ENCODE results near the gene EEF1A1.
A peak's percentile ranks its signal among the peaks of the same experiment; 100 is the strongest.
"Not testable (repeated sequence)": the region's sequence is repeated elsewhere in the genome, so short reads cannot be mapped to it uniquely, and the experiment has no call there.

Gene EEF1A1

GRCh38 chr6:73520688-73521350, at the start of gene EEF1A1:
Gene EEF1A1, minus strand, starts transcription at chr6:73521032. Its CDS starts 1,006 bp downstream, at chr6:73520026.
- peak; percentile 94 for DNase-seq

- no peak for DNase-seq
Observed at GRCh38 chr6:73569121-73569520, 48.3 kb upstream of the EEF1A1 start.

DNA sequence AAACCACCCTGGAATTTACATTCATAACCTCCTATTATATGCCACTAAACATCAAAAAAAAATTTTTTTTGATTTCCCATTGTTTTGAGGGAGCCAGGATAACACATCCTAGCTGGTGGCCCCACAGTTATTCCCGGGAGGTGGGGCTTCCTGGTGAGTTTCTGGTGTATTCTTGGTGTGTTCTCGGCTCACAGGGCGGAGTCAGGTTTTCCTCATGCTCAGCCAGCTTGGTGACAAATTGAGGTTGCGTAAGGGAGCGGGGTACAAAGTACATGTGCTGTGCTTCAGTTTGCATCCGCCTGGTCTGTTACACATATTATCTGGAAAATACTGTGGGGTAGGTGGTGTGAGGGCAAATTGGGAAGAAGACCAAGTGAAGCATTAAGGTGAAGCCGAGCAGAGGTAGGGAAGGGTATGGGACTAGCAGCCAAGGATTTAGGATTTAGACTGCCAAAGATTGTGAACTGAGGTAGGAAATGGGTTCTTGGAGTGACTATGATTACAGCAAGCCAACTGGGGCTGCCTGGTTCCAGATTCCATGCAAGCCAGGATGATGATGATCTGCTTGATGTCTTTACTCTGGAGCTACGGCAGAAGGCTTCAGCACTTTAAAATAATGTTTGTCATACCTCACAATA, 46.2 kb upstream of the EEF1A1 start:
- no peak for DNase-seq

- not testable (repeated sequence) for DNase-seq
Observed at GRCh38 chr6:73566486-73566871, 45.6 kb upstream of the EEF1A1 start.

DNA sequence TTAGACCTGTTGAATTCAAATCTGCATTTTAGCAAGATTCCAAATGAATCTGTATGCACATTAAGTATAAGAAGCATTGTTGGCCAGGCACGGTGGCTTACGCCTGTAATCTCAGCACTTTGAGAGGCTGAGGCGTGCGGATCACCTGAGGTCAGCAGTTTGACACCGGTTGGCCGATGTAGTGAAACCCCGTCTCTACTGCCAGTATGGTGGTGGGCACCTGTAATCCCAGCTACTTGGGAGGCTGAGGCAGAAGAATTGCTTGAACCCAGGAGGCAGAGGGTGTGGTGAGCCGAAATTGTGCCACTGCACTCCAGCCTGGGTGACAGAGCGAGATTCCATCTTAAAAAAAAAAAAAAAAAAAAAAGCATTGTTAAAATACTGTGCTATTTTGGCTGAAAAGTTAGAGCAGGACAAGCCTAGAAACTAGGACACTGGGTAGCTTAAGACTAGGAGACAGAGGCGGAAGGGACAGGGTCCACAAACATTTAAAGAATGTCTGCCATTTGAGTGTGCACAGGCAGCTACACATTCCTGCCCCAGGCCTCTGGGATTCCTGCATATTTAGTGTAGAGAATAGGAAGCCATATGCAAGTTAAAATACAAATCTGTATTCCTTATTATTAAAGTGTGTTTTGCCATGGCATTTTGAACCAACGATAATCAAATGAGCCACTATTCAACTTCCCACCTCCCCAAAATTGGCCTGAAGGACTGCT, 45.1 kb upstream of the EEF1A1 start:
- DNase-seq: no peak

GRCh38 chr6:73564578-73565345, 43.9 kb upstream of the EEF1A1 start:
- no peak for DNase-seq

DNA sequence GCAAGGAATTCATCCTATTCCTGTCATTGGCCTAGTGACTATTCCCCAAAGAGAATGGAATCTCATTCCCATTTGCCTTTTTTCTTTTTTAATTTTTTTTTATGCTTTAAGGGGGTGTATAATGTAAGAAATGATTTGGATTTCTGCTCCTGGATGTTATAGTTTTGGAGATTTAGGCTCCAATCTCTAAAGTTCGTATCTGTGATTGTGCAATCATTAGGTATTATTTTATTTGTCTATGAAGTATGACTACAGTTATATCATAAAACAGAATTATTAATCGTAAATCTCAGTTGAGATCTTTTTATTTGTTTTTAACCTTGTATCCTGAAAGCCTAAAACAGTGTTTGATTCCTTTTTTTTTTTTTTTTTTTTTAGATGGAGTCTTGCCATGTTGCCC, 41.7 kb upstream of the EEF1A1 start:
- no peak for DNase-seq

GRCh38 chr6:73560853-73561407, 40.1 kb upstream of the EEF1A1 start:
- DNase-seq: no peak

DNA sequence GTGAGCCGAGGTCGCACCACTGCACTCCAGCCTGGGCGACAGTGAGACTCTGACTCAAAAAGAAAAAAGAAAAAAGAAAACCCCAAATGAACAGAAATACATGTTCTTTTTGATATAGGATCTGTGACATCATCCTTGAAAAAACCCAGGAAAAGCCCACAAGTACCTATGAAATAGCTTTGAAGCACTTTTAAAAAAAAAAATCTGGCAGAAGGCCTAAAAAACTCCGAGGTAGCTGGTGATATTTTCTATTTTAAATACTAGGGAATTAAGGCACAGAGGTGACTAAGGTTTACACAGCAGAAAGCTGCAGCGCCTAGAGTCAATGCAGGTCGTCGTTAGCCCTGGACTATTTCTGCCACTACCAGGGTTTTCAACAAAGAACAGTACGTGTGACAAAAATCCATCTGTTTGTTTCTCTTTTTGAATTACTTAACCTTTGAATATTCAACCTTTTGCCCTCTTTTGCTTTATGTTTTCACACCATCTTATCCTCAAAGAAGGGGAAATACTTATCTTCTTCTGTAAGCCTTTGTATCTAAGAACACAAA, 39.4 kb upstream of the EEF1A1 start:
- no peak for DNase-seq

GRCh38 chr6:73559399-73559794, 38.6 kb upstream of the EEF1A1 start:
- not testable (repeated sequence) for DNase-seq

GRCh38 chr6:73558624-73559398, 38.0 kb upstream of the EEF1A1 start:
- DNase-seq: no peak

- no peak for DNase-seq
Observed at GRCh38 chr6:73556836-73557235, 36.0 kb upstream of the EEF1A1 start.

- not testable (repeated sequence) for DNase-seq
Observed at GRCh38 chr6:73555380-73555949, 34.6 kb upstream of the EEF1A1 start.

GRCh38 chr6:73551115-73551514, 30.3 kb upstream of the EEF1A1 start:
- not testable (repeated sequence) for DNase-seq

- DNase-seq: no peak
Observed at GRCh38 chr6:73548458-73549446, 27.9 kb upstream of the EEF1A1 start.

DNA sequence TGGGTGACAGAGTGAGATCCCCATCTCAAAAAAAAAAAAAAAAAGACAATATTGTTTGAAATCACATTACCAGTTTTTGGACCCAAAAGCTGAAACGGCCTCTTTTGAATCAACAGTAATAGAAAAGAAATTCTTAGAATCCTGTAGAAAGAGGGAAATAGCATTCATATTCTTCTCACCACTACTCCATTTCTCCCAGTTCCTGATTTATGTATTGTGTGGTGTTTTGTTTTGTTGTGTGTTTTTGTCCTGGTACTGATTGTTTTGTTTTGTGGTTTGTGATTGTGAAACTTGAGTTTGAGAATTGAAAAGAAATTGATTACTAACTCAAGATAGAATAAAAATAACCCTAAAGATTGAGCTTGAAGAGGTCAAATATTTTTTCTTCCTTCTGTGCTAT, 26.2 kb upstream of the EEF1A1 start:
- no peak for DNase-seq

DNA sequence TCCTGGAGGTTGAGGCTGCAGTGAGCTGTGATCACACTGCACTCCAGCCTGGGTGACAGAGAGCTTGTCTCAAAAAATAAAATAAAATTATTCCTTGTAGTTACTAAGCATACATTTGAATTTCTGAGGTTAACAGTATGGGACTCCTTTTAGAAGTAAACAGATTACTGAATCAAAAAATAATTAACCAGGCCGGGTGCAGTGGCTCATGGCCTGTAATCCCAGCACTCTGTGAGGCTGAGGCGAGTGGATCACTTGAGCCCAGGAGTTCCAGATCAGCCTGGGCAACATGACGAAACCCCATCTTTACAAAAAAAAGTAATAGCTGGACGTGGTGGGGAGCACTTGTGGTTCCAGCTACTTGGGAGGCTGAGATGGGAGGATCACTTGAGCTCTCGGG, 22.1 kb upstream of the EEF1A1 start:
- DNase-seq: no peak

DNA sequence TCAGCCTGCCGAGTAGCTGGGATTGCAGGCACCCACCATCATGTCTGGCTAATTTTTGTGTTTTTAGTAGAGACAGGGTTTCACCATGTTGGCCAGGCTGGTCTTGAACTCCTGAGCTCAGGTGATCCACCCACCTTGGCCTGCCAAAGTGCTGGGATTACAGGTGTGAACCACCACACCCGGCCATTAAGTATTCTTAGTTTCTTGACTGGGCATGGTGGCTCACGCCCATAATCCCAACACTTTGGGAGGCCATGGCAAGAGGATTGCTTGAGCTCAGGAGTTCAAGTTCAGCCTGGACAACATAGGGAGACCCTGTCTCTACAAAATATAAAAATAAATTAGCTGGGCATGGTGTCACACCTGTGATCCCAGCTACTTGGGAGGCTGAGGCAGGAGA, 21.6 kb upstream of the EEF1A1 start:
- DNase-seq: not testable (repeated sequence)

DNA sequence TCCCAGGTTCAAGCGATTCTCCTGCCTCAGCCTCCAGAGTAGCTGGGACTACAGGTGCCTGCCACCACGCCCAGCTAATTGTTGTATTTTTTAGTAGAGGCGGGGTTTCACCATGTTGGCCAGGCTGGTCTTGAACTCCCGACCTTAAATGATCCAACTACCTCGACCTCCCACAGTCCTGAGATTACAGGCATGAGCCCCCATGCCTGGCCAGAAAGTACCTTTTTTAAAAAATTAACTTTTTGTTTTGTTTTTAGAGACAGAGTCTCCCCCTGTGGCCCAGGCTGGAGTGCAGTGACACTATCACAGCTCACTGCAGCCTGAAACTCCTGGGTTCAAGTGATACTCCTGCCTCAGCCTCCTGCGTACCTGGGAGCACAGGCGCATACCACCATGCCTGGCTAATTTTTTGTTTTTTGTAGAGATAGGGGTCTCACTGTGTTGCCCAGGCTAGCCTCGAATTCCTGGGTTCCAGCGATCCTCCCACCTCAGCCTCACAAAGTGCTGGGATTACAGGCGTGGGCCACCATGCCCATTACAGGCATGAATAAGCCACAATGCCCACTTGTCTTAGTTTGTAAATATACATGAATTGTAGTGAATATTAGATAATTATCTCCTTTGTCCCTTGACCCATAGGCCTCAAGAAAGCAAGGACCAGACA, 17.4 kb upstream of the EEF1A1 start:
- DNase-seq: no peak

DNA sequence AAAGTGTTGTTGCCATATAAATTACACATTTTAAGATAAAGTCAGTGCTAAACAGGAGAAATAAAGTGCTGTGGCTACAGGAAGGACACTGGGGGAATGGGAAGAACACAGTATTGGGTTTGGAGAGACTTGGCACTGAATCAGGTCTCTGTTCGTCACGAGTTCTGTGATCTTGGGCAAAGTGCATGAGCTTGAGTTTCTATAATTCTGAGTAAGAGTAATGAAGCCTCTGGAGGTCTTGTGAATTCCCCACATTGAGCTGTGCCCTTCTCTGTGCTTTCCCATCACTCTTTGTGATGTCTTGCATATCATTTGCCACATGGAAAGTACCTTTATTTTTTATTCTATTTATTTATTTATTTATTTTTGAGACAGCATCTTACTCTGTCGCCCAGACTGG, 16.8 kb upstream of the EEF1A1 start:
- no peak for DNase-seq

Data from NCI-H1436 treated with DMSO at 0.1 percent for 48 hours (cell line).